HUES6 (cell line): ENCODE measurements around the gene RHOBTB3.

Experiments used
- H3K27ac ChIP-seq: 2 replicates; pipeline ENCODE4 v1.7.0; 2013; ENCODE audit warnings: low read depth, mild to moderate bottlenecking, low read length, inconsistent platforms
- H3K27me3 ChIP-seq: 2 replicates; pipeline ENCODE4 v1.6.1; 2013; ENCODE audit warnings: low read length; ENCODE audit not compliant: control insufficient read depth, insufficient read depth
- H3K36me3 ChIP-seq: 2 replicates; pipeline ENCODE4 v1.6.1; 2013; ENCODE audit warnings: low read length; ENCODE audit not compliant: control insufficient read depth, insufficient read depth
- H3K4me1 ChIP-seq: 2 replicates; pipeline ENCODE4 v1.6.1; 2013; ENCODE audit warnings: low read length; ENCODE audit not compliant: control insufficient read depth, insufficient read depth
- H3K4me3 ChIP-seq: 2 replicates; pipeline ENCODE4 v1.5.1; 2013; ENCODE audit warnings: low read depth, low read length
- H3K9ac ChIP-seq: one replicate; pipeline ENCODE4 v1.6.1; 2013; ENCODE audit warnings: mild to moderate bottlenecking, low read length
- H3K9me3 ChIP-seq: 2 replicates; pipeline ENCODE4 v1.6.1; 2013; ENCODE audit warnings: low read depth, low read length; ENCODE audit not compliant: control insufficient read depth, insufficient read depth

RHOBTB3 gene, protein sequence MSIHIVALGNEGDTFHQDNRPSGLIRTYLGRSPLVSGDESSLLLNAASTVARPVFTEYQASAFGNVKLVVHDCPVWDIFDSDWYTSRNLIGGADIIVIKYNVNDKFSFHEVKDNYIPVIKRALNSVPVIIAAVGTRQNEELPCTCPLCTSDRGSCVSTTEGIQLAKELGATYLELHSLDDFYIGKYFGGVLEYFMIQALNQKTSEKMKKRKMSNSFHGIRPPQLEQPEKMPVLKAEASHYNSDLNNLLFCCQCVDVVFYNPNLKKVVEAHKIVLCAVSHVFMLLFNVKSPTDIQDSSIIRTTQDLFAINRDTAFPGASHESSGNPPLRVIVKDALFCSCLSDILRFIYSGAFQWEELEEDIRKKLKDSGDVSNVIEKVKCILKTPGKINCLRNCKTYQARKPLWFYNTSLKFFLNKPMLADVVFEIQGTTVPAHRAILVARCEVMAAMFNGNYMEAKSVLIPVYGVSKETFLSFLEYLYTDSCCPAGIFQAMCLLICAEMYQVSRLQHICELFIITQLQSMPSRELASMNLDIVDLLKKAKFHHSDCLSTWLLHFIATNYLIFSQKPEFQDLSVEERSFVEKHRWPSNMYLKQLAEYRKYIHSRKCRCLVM

DNA sequence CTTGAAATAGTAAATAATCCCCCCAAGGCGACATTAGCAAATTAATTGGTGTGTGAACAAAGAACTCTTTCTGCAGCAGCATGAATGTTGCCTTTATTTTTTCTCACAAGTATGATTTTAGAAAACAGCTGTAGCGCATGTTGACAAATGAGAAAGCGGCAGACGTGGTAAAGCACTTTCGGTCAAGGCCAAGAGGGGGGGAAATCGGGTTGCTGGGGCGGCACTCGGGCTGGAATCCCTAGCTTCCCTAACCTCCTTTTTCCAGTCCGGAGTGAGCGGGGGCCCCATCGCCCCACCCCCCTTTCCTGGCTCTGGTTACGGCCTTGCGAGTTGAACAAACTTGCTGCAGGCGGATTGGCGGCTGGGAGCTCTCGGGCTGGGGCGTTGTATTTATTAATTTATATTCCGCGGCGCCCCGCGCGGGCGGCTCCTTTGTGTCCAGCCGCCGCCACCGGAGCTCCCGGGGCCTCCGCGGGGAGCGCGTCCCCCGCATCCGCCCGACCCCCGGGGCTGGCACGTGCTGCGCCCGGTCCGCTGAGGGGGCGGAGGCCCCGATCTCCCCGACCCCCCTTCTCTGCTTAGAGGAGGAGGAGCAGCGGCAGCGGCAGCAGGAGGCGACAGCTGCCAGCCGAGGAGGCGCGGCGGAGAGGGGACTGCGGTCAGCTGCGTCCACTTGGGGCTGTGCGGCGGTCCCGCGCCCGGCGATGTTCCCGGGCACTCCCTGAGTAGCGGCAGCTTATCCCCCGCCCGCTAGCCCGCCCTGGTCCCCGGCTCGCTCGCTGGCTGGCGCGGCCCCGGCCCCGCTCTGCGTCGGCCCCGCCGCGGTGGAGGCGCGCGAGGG, at the start of gene RHOBTB3:
Gene RHOBTB3, plus strand, starts transcription at position 607 of the 841 bp plus-strand sequence. CDS start 347 bp downstream, outside the sequence.
- H3K27me3 ChIP-seq, result peaks cover 61% of the 10 kb centered on the region
- no peaks in the 10 kb centered on the region; the same call in 1 of the 2 replicates for H3K36me3 ChIP-seq
- peak within 1 kb of the TSS; percentile 10; the same call in 1 of the 2 replicates for H3K27ac ChIP-seq
- peak within 1 kb of the TSS; percentile 92 for H3K9ac ChIP-seq
- H3K4me1 ChIP-seq, result peaks cover 24% of the 10 kb centered on the region
- H3K4me3 ChIP-seq, result peak within 1 kb of the TSS; percentile 90
- no peaks in the 10 kb centered on the region for H3K9me3 ChIP-seq

DNA sequence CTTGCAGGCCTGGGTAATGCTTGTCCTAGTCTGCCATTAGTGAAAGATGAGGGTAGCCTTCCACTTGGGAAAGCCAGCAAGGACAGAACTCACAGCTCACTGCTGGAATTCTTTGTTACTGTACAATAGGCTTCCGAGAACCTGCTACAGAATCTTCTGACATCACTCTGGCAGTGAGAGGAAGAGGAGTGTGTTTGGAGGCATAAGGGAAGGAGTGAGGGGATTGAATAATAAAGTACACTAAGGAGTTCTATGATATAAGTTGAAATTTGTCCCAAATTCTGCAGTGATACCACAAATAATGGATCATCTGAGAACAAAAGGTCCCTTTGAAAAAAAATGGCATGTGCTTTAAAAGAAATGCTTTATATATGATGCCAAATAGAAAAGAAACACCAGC, 48.2 kb upstream of the RHOBTB3 start, which contains the start of gene SPATA9:
Gene SPATA9, minus strand, starts transcription at position 101 of the 400 bp plus-strand sequence. CDS start 137 bp downstream, outside the sequence.
- Histone ChIP-seq H3K4me1 (peaks cover 13% of the 10 kb centered on the region), H3K27ac (no peak within 1 kb of the TSS), H3K36me3 (no peaks in the 10 kb centered on the region), H3K4me3 (no peak within 1 kb of the TSS), H3K9ac (no peak within 1 kb of the TSS), H3K9me3 (no peaks in the 10 kb centered on the region), H3K27me3 (no peaks in the 10 kb centered on the region)

DNA sequence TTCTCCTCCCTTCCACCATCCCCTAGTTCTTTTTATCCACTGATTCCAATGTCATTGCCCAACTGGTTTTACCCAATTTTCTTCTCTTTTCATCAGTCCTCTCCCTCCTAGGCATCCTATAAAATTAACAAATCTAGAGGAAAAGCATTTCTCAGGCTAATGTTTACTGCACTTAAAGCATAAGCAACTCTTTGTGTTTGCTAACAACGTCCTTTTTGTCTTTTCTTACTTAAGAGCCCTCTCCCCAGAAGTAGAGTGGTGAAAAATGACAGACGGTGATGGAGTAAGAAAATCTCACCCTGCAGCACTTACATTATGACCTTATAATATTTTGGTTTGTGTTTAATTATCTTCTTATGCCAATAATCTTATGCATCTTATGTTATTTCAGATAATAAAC, 46.8 kb upstream of the RHOBTB3 start:
- Histone ChIP-seq H3K9ac (no peak overlapping the region), H3K27me3 (no peaks in the 10 kb centered on the region), H3K36me3 (no peaks in the 10 kb centered on the region), H3K4me1 (peaks cover 13% of the 10 kb centered on the region), H3K4me3 (no peak overlapping the region), H3K27ac (no peak overlapping the region), H3K9me3 (no peaks in the 10 kb centered on the region)

DNA sequence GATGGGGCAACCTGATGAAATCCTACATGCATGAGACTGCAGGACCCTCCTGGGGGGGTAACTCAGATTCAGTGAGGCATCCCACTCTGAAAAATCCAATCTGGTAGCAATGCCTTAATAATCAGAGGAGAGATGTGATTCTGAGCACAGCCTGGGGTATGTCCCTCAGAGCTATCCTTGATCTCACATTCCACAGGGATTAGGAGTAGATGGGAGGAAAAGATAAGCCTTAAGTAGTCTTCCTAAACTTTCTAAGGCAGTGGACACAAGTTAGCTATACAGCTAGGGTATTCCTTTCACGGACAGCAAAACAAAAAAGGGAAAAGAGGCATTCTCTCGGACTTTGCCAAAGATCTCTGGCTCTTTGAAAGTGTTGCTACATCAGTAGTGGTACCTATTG, 44.5 kb upstream of the RHOBTB3 start:
- peaks cover 5% of the 10 kb centered on the region; the same call in 1 of the 2 replicates for H3K4me1 ChIP-seq
- H3K36me3 ChIP-seq, result no peaks in the 10 kb centered on the region
- H3K9ac ChIP-seq, result no peak overlapping the region
- H3K4me3 ChIP-seq, result no peak overlapping the region
- H3K27ac ChIP-seq, result no peak overlapping the region; the same call in 1 of the 2 replicates
- no peaks in the 10 kb centered on the region for H3K27me3 ChIP-seq
- H3K9me3 ChIP-seq, result no peaks in the 10 kb centered on the region

DNA sequence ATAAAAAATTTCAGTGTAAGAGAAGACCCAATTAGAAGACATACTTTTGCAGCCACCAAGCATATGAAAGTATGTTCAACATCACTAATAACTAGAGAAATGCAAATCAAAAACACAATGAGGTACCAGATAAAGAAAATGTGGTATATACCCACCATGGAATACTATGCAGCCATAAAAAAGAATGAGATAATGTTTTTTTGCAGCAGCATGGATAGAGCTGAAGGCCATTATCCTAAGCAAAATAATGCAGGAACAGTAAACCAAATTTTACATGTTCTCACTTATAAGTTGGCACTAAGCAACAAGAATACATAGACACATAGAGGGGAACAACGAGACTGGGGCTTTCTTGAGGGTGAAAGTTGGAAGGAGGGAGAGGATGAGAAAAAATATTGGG, 41.5 kb upstream of the RHOBTB3 start:
- Histone ChIP-seq H3K27me3 (no peaks in the 10 kb centered on the region), H3K27ac (no peak overlapping the region)

DNA sequence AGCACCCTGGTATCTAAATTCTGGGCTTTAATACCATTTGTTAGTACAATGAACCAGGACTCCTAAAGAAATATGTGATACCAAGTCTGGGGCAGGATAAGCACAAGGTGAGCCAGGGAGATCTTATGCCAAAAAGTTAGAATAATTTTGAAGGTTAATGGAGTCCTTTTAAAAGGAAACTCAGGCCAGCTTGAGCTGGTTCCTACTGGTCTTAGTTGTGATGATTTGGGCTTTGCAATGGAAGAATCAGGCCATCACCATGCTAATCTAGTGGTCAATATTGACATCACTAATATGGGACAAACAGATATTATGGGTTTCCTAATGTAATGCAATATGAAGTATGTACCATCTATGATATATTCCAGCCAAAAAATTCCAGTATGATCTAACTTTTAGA, 40.8 kb upstream of the RHOBTB3 start:
- H3K27me3 ChIP-seq, result no peaks in the 10 kb centered on the region
- no peaks in the 10 kb centered on the region for H3K9me3 ChIP-seq
- H3K27ac ChIP-seq, result no peak overlapping the region
- no peak overlapping the region for H3K9ac ChIP-seq
- no peak overlapping the region for H3K4me3 ChIP-seq
- H3K36me3 ChIP-seq, result no peaks in the 10 kb centered on the region
- H3K4me1 ChIP-seq, result peaks cover 5% of the 10 kb centered on the region; the same call in 1 of the 2 replicates

More for the DNA sequence above, 41.5 kb upstream of the RHOBTB3 start:
- Histone ChIP-seq H3K9ac (no peak overlapping the region), H3K9me3 (no peaks in the 10 kb centered on the region), H3K4me3 (no peak overlapping the region), H3K36me3 (no peaks in the 10 kb centered on the region), H3K4me1 (peaks cover 5% of the 10 kb centered on the region; the same call in 1 of the 2 replicates)

DNA sequence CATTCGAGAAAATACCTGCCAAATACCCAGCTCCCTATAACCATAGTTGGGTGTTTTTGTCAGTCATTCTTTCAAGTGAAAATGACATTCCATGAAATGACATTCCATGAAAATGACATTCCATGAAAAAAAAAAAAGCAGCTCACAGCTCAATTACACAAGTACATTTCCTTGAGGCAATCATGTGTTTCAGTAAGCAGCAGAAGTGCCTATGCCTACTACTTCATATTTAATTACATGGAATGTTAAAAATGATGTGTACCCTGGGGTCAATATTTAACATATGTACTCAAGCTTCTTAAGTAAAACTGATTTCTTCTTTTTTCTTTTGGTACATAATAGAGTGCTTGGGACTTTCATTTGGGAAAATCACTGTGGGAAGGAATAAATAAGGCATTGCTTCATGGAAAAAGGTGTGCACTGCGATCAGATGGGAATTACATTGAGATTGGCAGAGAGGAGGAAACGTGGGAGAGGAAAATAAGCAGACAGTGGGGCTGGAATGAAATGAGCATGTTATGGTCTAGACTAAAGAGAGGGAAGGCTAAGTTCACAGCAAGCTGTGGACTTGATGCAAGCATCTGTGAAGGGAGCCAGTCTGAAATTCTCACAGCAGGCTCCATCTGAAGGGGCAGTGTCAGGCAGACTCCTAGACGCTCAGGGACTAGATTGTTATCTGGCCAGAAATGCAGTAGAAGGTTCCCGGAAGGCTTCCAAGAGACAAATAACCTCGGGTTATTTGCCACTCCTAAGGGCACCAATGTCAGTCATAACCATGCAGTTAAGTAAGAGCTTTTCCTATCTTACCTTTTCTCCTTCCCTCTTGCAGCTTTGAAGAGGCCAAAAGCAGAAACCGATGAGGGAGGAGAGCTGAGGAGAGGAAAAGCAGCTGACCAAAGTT, 33.1 kb upstream of the RHOBTB3 start:
- no peak overlapping the region for H3K4me3 ChIP-seq
- H3K36me3 ChIP-seq, result no peaks in the 10 kb centered on the region
- no peaks in the 10 kb centered on the region for H3K9me3 ChIP-seq
- peaks cover 10% of the 10 kb centered on the region; the same call in 1 of the 2 replicates for H3K4me1 ChIP-seq
- H3K27ac ChIP-seq, result no peak overlapping the region
- no peaks in the 10 kb centered on the region for H3K27me3 ChIP-seq
- H3K9ac ChIP-seq, result no peak overlapping the region

DNA sequence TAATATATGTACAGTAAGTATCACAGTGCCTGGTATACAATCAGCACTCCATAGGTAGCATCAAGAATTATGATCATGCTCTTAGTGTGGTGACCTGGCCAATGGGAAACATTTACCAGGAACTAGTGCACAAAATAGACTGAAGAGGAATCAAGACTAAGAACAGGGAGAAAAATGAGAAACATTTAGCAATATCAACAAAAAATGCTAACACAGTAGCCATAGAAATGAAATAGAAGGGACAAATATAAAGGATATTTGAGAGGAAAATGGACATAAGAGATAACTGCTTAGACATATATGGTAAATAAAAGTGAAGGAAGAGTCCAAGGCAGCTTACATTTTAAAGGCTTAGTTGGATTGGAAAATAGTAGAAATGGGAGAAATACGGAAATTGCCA, 31.8 kb upstream of the RHOBTB3 start:
- Histone ChIP-seq H3K27me3 (no peaks in the 10 kb centered on the region), H3K36me3 (no peaks in the 10 kb centered on the region), H3K9ac (no peak overlapping the region), H3K4me1 (peaks cover 10% of the 10 kb centered on the region; the same call in 1 of the 2 replicates), H3K4me3 (no peak overlapping the region), H3K9me3 (no peaks in the 10 kb centered on the region), H3K27ac (no peak overlapping the region)

DNA sequence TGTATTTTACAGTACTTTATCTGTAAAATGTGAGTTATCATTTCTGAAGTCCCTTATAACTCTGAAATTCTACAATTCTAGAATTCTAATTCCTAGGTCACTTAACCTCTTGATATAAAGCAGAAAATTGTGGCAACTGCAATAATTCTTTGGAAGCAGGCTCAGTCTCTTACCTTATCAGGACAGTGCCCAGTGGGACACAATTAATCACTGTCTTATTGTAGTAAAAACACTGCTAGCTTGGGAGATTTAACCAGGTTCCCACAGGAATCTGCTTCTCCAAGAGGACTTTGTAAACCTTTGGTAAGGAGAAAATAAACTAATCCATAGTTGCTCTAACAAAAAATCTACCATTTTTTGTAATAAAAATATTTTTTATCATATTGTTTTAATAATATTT, 30.1 kb upstream of the RHOBTB3 start:
- no peak overlapping the region for H3K4me3 ChIP-seq
- H3K4me1 ChIP-seq, result peaks cover 10% of the 10 kb centered on the region; the same call in 1 of the 2 replicates
- no peaks in the 10 kb centered on the region for H3K9me3 ChIP-seq
- H3K27me3 ChIP-seq, result no peaks in the 10 kb centered on the region
- no peak overlapping the region for H3K9ac ChIP-seq
- no peaks in the 10 kb centered on the region for H3K36me3 ChIP-seq
- no peak overlapping the region for H3K27ac ChIP-seq

DNA sequence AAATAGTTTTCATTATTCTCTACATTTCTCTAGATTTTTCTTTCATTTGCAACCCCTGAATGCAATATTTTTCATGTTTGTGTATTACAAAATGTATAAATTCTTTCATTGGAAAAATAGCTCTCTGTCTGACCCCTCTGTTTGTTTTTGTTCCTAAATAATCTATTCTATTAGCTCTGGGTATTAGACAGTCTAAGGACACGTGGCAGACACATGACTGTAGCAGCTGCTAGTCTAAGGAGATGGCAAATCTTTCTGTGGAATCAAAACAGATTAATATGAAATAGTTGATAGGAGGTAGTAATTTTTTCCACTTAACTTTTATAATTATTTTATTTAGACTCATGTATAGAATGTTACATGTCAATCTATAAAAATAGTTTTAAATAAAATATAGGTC, 27.0 kb upstream of the RHOBTB3 start:
- Histone ChIP-seq H3K4me1 (no peaks in the 10 kb centered on the region), H3K36me3 (no peaks in the 10 kb centered on the region), H3K9ac (no peak overlapping the region), H3K27me3 (no peaks in the 10 kb centered on the region), H3K4me3 (no peak overlapping the region), H3K9me3 (no peaks in the 10 kb centered on the region), H3K27ac (no peak overlapping the region)
